H9 (cell line): Measurements from ENCODE around the gene BEGAIN. TPM values are rescaled to one million over a fixed set of nuclear protein-coding genes. Genes with fewer than 3 reads are reported as not detected.

Source experiments
- DNase-seq: peaks from one replicate; pipeline ENCODE4 v3.0.0-alpha.2; 2017
- H2AFZ ChIP-seq: one replicate; pipeline ENCODE4 v1.6.1; 2013; ENCODE audit warnings: mild to moderate bottlenecking, low read length, control low read depth, moderate library complexity
- H2AK5ac ChIP-seq: 2 replicates; pipeline ENCODE4 v1.6.1; 2013; ENCODE audit warnings: low read length, control low read depth, mixed read lengths; ENCODE audit not compliant: insufficient read length
- H2BK120ac ChIP-seq: one replicate; pipeline ENCODE4 v1.6.1; 2013; ENCODE audit warnings: low read depth, mild to moderate bottlenecking, low read length, control low read depth, inconsistent platforms; ENCODE audit not compliant: poor library complexity, severe bottlenecking
- H2BK12ac ChIP-seq: 2 replicates; pipeline ENCODE4 v1.6.1; 2013; ENCODE audit warnings: low read length, control low read depth, mixed read lengths, low read depth; ENCODE audit not compliant: insufficient read length
- H2BK15ac ChIP-seq: 2 replicates; pipeline ENCODE4 v1.6.1; 2013; ENCODE audit warnings: low read depth, low read length, control low read depth
- H2BK20ac ChIP-seq: one replicate; pipeline ENCODE4 v1.6.1; 2013; ENCODE audit warnings: low read depth, mild to moderate bottlenecking, low read length, control low read depth, inconsistent platforms; ENCODE audit not compliant: poor library complexity, severe bottlenecking
- H2BK5ac ChIP-seq: 2 replicates; pipeline ENCODE4 v1.6.1; 2013; ENCODE audit warnings: low read length, control low read depth, mixed read lengths; ENCODE audit not compliant: insufficient read length
- H3K14ac ChIP-seq: 2 replicates; pipeline ENCODE4 v1.6.1; 2013; ENCODE audit warnings: low read length, control low read depth; ENCODE audit not compliant: insufficient read depth
- H3K18ac ChIP-seq: 2 replicates; pipeline ENCODE4 v1.6.1; 2013; ENCODE audit warnings: low read depth, mild to moderate bottlenecking, mixed read lengths, low read length, control low read depth; ENCODE audit not compliant: insufficient read length
- H3K23ac ChIP-seq: 2 replicates; pipeline ENCODE4 v1.6.1; 2013; ENCODE audit warnings: low read length, control low read depth, mixed read lengths, low read depth; ENCODE audit not compliant: insufficient read length
- H3K23me2 ChIP-seq: 2 replicates; pipeline ENCODE4 v1.6.1; 2013; ENCODE audit warnings: low read depth, mild to moderate bottlenecking, mixed read lengths, low read length, control low read depth; ENCODE audit not compliant: insufficient read length, poor library complexity, severe bottlenecking
- H3K27ac ChIP-seq: 2 replicates; pipeline ENCODE4 v1.5.1; 2013; ENCODE audit warnings: low read length, control low read depth, mixed read lengths, low read depth; ENCODE audit not compliant: insufficient read length
- H3K27me3 ChIP-seq: 2 replicates; pipeline ENCODE4 v1.6.1; 2013; ENCODE audit warnings: low read length, control low read depth, inconsistent platforms; ENCODE audit not compliant: insufficient read depth
- H3K4ac ChIP-seq: 2 replicates; pipeline ENCODE4 v1.6.1; 2013; ENCODE audit warnings: low read depth, mild to moderate bottlenecking, control low read depth, inconsistent platforms, low read length, moderate library complexity
- H3K4me1 ChIP-seq: 2 replicates; pipeline ENCODE4 v1.6.1; 2013; ENCODE audit warnings: low read length, control low read depth, inconsistent platforms; ENCODE audit not compliant: insufficient read depth
- H3K4me2 ChIP-seq: 2 replicates; pipeline ENCODE4 v1.6.1; 2013; ENCODE audit warnings: low read length, control low read depth, mixed read lengths; ENCODE audit not compliant: insufficient read length, insufficient read depth
- H3K56ac ChIP-seq: 2 replicates; pipeline ENCODE4 v1.6.1; 2013; ENCODE audit warnings: low read depth, mild to moderate bottlenecking, mixed read lengths, low read length, control low read depth; ENCODE audit not compliant: insufficient read length
- H3K79me1 ChIP-seq: 2 replicates; pipeline ENCODE4 v1.6.1; 2013; ENCODE audit warnings: low read depth, mild to moderate bottlenecking, moderate library complexity, low read length, control low read depth, inconsistent platforms; ENCODE audit not compliant: insufficient read depth, poor library complexity, severe bottlenecking
- H3K79me2 ChIP-seq: 2 replicates; pipeline ENCODE4 v1.6.1; 2013; ENCODE audit warnings: low read length, control low read depth, inconsistent platforms; ENCODE audit not compliant: insufficient read depth
- H3K9ac ChIP-seq: 2 replicates; pipeline ENCODE4 v1.6.1; 2013; ENCODE audit warnings: low read length, control low read depth, mixed read lengths; ENCODE audit not compliant: insufficient read length; ENCODE audit errors: extremely low read depth
- H3K9me3 ChIP-seq: one replicate; pipeline ENCODE4 v1.6.1; 2013; ENCODE audit warnings: low read depth, low read length, inconsistent platforms; ENCODE audit not compliant: control insufficient read depth
- H3T11ph ChIP-seq: one replicate; pipeline ENCODE4 v1.6.1; 2013; ENCODE audit warnings: mild to moderate bottlenecking, low read length, control low read depth, inconsistent platforms
- H4K20me1 ChIP-seq: one replicate; pipeline ENCODE4 v1.6.1; 2013; ENCODE audit not compliant: control insufficient read depth, insufficient read length, insufficient read depth
- H4K5ac ChIP-seq: 2 replicates; pipeline ENCODE4 v1.6.1; 2013; ENCODE audit warnings: low read depth, mild to moderate bottlenecking, mixed read lengths, low read length, control low read depth; ENCODE audit not compliant: insufficient read length
- H4K8ac ChIP-seq: replicated peaks from 2 replicates; pipeline ENCODE4 v1.6.1; 2013; ENCODE audit warnings: low read length, control low read depth, mixed read lengths, low read depth; ENCODE audit not compliant: insufficient read length
- H4K91ac ChIP-seq: 2 replicates; pipeline ENCODE4 v1.6.1; 2013; ENCODE audit warnings: low read depth, mild to moderate bottlenecking, moderate library complexity, mixed read lengths, low read length, control low read depth; ENCODE audit not compliant: insufficient read length
- H3K27ac Mint-ChIP-seq, 3 experiments: 2 replicates in 2 of 3; 3 replicates in 1 of 3; pipeline ENCODE4 v1.8.0; 2020 to 2021; ENCODE audit warnings: mixed read lengths in 3 of 3, mild to moderate bottlenecking in 1 of 3, moderate library complexity in 1 of 3
- H3K27me3 Mint-ChIP-seq: 2 replicates; pipeline ENCODE4 v1.8.0; 2021; ENCODE audit warnings: low read depth, mild to moderate bottlenecking, moderate library complexity, mixed read lengths
- H3K36me3 Mint-ChIP-seq, 3 experiments: 2 replicates in 2 of 3; 3 replicates in 1 of 3; pipeline ENCODE4 v1.8.0; 2020 to 2021; ENCODE audit warnings: low read depth in 3 of 3, mixed read lengths in 3 of 3; ENCODE audit not compliant: insufficient read depth in 1 of 3
- H3K4me1 Mint-ChIP-seq, 2 experiments: 2 replicates each; pipeline ENCODE4 v1.8.0; 2020; ENCODE audit warnings: mixed read lengths in 2 of 2
- H3K4me3 Mint-ChIP-seq, 2 experiments: 2 replicates in 1 of 2; 3 replicates in 1 of 2; pipeline ENCODE4 v1.8.0; 2020 to 2021; ENCODE audit warnings: mild to moderate bottlenecking in 2 of 2, mixed read lengths in 2 of 2, moderate library complexity in 1 of 2
- H3K9me3 Mint-ChIP-seq, 2 experiments: 2 replicates in 1 of 2; 3 replicates in 1 of 2; pipeline ENCODE4 v1.8.0; 2020; ENCODE audit warnings: mild to moderate bottlenecking in 2 of 2, mixed read lengths in 2 of 2, moderate library complexity in 1 of 2
- CTCF ChIP-seq: fragments of 200-600 bp; sonication (generic); conservative IDR thresholded peaks from 3 replicates; pipeline ENCODE4 v1.8.0; 2021; ENCODE audit warnings: antibody characterized with exemption, mild to moderate bottlenecking
- WGBS: extraction: QIAGEN DNeasy Blood & Tissue Kit; methylation state at CpG from one replicate; pipeline ENCODE4 v1.1.7; 2013; ENCODE audit warnings: missing lambda C conversion rate, low lambda C conversion rate, mixed read lengths; ENCODE audit not compliant: insufficient read length; ENCODE audit errors: extremely low coverage; 5-methylcytosine and 5-hydroxymethylcytosine counted together
- total RNA-seq: library from RNA; stranded (reverse); gene quantifications from 2 replicates; pipeline ENCODE4 v1.2.1, GENCODE V29; 2021

Gene BEGAIN
- total RNA-seq, 1 experiment from 2014 or later, result 2.6 TPM

GRCh38 chr14:100594625-100594951 lies 7.4 kb upstream of the BEGAIN start:
- DNase-seq, result no peak
- Histone ChIP-seq H4K8ac (no peak overlapping the region), H3K9me3 (no peaks in the 10 kb centered on the region), H3T11ph (no peak overlapping the region), H3K23me2 (no peaks in the 10 kb centered on the region), H3K23ac (no peak overlapping the region), H2AK5ac (no peak overlapping the region), H3K27ac (no peak overlapping the region), H3K27me3 (no peaks in the 10 kb centered on the region), H3K79me1 (no peaks in the 10 kb centered on the region), H3K56ac (no peak overlapping the region), H3K4me1 (no peaks in the 10 kb centered on the region), H2BK20ac (no peak overlapping the region), H3K4me2 (no peak overlapping the region), H3K18ac (no peak overlapping the region), H2BK5ac (no peak overlapping the region), H4K91ac (no peak overlapping the region), H3K9ac (no peak overlapping the region), H4K20me1 (no peaks in the 10 kb centered on the region), H3K14ac (no peak overlapping the region), H2AFZ (no peak overlapping the region), H3K4ac (no peak overlapping the region), H4K5ac (no peak overlapping the region), H2BK15ac (no peak overlapping the region), H2BK12ac (no peak overlapping the region), H3K79me2 (no peaks in the 10 kb centered on the region), H2BK120ac (no peak overlapping the region)
- H3K36me3 Mint-ChIP-seq, result no peaks in the 10 kb centered on the region
- H3K27ac Mint-ChIP-seq, result no peak overlapping the region
- WGBS, result no CpG with 5 or more reads among the region's 5 CpGs
- peaks cover 6 to 7% of the 10 kb centered on the region in 2 experiments; a peak in 3 of 4 replicates for H3K4me1 Mint-ChIP-seq
- no peak overlapping the region for H3K4me3 Mint-ChIP-seq
- TF ChIP-seq CTCF, result no peak
- H3K27me3 Mint-ChIP-seq, result peaks cover 58% of the 10 kb centered on the region
- no peaks in the 10 kb centered on the region for H3K9me3 Mint-ChIP-seq
